ENCODE results near the gene ATP7A.

DNA sequence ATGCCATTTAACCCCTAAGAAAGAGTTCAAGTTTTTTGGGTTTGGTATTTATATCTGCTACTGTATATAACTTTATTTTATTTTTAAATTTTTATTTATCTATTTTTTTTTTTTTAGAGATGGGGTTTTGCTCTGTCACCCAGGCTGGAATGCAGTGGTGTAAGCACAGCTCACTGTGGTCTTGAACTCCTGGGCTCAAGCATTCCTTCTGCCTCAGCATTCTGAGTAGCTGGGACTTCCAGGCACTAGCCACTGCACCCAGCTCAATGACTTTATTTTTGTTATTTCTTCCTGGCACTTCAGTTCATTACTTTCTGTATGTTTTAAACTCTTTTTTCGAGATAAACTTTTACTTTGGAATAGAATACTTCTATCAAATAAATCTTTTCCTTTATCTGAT, 101.4 kb downstream of the ATP7A start:
- TF ChIP-seq, protein P1, sequence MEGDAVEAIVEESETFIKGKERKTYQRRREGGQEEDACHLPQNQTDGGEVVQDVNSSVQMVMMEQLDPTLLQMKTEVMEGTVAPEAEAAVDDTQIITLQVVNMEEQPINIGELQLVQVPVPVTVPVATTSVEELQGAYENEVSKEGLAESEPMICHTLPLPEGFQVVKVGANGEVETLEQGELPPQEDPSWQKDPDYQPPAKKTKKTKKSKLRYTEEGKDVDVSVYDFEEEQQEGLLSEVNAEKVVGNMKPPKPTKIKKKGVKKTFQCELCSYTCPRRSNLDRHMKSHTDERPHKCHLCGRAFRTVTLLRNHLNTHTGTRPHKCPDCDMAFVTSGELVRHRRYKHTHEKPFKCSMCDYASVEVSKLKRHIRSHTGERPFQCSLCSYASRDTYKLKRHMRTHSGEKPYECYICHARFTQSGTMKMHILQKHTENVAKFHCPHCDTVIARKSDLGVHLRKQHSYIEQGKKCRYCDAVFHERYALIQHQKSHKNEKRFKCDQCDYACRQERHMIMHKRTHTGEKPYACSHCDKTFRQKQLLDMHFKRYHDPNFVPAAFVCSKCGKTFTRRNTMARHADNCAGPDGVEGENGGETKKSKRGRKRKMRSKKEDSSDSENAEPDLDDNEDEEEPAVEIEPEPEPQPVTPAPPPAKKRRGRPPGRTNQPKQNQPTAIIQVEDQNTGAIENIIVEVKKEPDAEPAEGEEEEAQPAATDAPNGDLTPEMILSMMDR (IDR thresholded peaks at IDR 0.05; ENCODE audit: low read length), result no peak
- no peak for TF ChIP-seq EZH2 (IDR thresholded peaks at IDR 0.05; ENCODE audit: borderline replicate concordance, low read length)

Measured in OCI-LY1 (cell line).